Bronchial epithelial cell (primary cell): Measurements from ENCODE around the gene CYP26B1. TPM values are rescaled to one million over a fixed set of nuclear protein-coding genes. Genes with fewer than 3 reads are reported as not detected.

Experiments
- DNase-seq: peaks from one replicate; pipeline ENCODE4 v3.0.0-alpha.2; 2010; ENCODE audit warnings: low read depth
- FAIRE-seq: peaks from 2 replicates; lab custom pipeline; 2011; peaks lifted over from hg19 to GRCh38; lab: Jason Lieb, UNC
- H3K27me3 ChIP-seq: 2 replicates; pipeline ENCODE4 v1.5.1; 2011; ENCODE audit warnings: low read length; ENCODE audit not compliant: control insufficient read depth, insufficient read depth
- H3K36me3 ChIP-seq: 2 replicates; pipeline ENCODE4 v1.5.1; 2011; ENCODE audit warnings: low read length; ENCODE audit not compliant: control insufficient read depth, insufficient read depth
- H3K4me3 ChIP-seq: 2 replicates; pipeline ENCODE4 v1.5.1; 2011; ENCODE audit warnings: mild to moderate bottlenecking, low read depth, low read length, control low read depth
- total RNA-seq: library from RNA; depleted of rRNA; stranded (reverse); fragments of >200 nt; gene quantifications from 2 replicates; pipeline ENCODE4 v1.2.1, GENCODE V29; 2014
- TF ChIP-seq, protein P1 (sequence below): IDR thresholded peaks from 2 replicates; pipeline ENCODE4 v1.5.1; 2011; ENCODE audit warnings: mild to moderate bottlenecking, moderate library complexity, low read length, control low read depth, inconsistent platforms; ENCODE audit not compliant: insufficient read depth, severe bottlenecking

CYP26B1 gene
- total RNA-seq, 1 donor from 2014 or later, result 0.53 TPM

DNA sequence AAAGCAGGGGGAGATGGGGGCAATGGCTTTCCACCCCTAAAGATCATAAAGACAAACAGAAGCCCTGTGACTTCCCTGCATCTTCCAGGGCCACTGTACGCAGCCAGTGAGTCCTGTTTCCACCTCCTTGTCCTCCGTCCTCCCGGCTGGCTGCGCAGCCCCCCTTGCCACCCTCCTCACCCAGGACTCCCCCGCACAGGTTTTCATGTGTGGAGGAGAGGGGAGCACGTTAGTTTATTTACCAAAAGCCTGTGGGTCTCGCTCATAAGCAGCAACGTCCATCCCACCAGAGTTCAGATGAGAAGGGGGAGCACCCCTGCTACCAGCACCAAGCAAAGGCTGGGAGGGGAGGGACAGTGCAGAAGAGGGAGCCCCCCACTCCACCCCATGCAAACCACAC lies 11.7 kb downstream of the CYP26B1 start:
- no peaks in the 10 kb centered on the region for H3K36me3 ChIP-seq
- FAIRE-seq (no peak), DNase-seq (no peak)
- no peaks in the 10 kb centered on the region for H3K27me3 ChIP-seq
- no peak overlapping the region for H3K4me3 ChIP-seq
- TF ChIP-seq, protein P1, sequence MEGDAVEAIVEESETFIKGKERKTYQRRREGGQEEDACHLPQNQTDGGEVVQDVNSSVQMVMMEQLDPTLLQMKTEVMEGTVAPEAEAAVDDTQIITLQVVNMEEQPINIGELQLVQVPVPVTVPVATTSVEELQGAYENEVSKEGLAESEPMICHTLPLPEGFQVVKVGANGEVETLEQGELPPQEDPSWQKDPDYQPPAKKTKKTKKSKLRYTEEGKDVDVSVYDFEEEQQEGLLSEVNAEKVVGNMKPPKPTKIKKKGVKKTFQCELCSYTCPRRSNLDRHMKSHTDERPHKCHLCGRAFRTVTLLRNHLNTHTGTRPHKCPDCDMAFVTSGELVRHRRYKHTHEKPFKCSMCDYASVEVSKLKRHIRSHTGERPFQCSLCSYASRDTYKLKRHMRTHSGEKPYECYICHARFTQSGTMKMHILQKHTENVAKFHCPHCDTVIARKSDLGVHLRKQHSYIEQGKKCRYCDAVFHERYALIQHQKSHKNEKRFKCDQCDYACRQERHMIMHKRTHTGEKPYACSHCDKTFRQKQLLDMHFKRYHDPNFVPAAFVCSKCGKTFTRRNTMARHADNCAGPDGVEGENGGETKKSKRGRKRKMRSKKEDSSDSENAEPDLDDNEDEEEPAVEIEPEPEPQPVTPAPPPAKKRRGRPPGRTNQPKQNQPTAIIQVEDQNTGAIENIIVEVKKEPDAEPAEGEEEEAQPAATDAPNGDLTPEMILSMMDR, result no peak

DNA sequence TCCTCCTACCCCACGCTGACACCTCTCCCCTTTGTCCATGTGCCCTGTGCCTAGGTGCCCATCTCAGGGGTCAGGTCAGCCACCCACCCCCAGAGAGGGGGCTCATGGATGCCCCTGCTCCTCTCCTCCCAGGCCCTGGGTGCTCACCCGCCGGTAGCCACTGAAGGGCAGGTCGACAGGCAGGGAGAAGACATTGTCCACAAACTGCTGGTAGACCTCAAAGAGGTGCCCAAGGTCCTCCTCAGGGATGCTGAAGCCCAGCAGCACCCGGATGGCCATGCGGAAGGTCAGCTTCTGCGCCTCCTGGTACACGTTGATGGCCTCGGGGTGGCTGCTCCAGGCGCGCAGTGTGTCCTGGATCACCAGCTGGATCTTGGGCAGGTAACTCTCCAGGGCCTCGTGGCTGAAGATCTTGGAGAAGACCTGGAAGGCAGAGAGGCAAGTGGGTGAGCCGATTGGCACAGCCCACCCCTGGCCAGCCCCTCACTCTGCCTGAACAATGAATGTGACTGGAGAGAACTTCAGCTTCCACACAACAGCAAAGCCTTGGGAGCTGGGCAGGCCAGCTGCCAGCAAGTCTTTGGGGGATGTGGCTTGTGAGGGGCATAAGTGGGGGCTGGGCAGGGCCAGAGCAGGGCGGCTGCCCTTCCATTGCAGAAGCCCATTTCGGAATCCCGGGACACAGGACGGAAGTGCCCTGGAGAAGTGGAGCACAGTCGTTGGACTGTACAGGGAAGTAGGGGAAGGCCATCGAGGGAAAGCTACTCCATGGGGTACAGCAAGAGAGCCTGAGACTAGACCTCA lies 12.5 kb downstream of the CYP26B1 start:
- Histone ChIP-seq H3K36me3 (no peaks in the 10 kb centered on the region), H3K4me3 (no peak overlapping the region), H3K27me3 (no peaks in the 10 kb centered on the region)
- DNase-seq (no peak), FAIRE-seq (no peak)
- TF ChIP-seq, protein P1, result no peak

DNA sequence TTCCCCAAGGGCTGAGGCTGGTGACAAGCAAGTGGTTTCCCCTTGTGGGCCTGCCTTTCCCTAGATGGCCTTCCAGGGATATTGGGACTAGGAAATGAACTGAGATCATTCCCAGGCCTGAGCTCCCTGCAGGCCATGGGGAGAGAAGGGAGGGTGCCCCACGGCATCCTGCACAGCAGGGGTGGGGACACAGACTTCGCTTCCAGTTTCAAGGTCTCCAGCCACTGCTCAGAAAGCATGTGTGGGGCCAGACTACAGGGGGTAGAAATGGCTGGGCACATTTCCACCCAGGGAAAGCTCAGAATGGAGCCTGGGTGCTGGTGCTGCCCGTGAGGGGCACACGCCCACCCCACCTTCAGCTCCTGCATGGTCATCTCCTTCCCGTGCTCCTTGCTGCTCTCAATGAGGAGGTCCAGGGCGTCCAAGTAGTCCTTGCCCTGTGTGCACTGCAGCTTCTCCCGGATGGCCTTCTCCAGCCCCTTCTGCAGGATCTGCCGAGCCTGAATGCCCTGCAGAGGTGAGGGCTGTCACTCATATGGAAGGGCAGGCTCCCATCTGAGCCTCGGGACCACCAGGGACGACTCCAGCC lies 13.2 kb downstream of the CYP26B1 start:
- FAIRE-seq (no peak), DNase-seq (no peak)
- Histone ChIP-seq H3K27me3 (no peaks in the 10 kb centered on the region), H3K4me3 (no peak overlapping the region), H3K36me3 (no peaks in the 10 kb centered on the region)
- TF ChIP-seq, protein P1, result no peak

DNA sequence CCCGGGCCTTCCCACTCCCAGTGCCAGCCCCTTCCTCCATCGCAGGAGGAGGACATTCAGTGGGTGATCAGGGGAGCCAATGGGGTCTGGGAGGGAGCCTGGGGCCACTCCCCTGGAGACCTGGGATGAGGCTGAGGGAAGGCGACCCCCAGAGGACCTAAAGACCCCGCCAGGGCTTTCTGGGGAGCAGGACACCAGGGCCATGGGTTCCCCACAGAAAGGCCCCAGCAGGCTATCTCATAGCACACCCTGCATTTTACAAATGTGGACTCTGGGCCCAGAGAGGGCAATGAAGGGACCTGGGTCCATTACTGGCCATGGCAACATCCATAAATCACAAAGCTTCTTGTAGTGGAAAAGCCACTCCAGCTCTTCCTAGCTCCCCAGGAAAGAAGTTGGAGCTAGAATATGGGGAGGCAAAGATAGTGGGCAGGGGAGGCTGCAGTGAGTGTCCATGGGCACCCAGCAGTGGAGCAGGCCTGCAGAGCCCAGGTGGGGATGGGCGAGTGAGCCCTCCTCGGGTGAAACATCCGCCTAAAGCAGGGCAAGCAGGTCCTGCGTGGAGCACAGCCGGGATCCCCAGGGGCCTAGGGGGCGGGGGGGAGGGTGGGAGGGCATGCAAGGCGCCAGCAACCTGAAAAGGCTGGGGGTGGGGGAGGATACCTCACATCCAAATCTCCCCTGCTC lies 13.8 kb downstream of the CYP26B1 start:
- Histone ChIP-seq H3K36me3 (no peaks in the 10 kb centered on the region), H3K27me3 (no peaks in the 10 kb centered on the region), H3K4me3 (no peak overlapping the region)
- no peak for FAIRE-seq
- no peak for DNase-seq
- TF ChIP-seq, protein P1, result no peak

DNA sequence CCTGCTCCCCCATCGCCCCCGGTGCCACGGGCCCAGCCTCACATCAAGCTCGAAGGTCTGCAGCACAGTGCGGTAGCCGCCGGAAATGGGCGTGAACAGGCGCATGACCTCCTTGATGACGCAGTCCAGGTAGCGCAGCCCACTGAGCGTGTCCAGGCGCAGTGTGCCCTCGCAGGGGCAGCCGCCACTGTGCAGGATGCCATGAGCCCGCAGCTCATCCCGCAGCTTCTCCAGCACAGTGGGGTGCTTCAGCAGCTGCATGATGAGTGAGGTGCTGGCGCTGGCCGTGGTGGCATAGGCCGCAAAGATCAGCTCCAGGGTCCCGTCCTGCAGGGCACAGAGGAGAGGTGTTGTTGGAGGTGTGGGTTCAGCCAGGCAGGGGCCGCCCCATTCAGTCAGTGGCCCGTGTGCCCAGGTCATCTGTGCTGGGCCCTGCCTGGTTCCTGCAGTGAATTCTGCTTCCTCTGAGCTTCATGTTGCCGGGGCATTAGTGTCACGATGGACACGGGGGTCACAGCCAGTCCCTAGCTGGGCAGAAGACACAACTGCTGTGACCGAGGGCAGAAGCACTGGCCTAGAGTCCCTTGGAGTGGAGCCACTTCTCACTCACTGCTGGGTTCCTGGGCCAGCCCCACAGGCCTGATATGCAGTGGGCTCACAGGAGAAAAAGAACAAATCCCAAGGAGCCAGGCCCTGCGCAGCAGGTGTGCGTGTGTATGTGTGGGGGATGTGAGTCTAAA lies 14.5 kb downstream of the CYP26B1 start:
- TF ChIP-seq, protein P1, result no peak
- Histone ChIP-seq H3K4me3 (no peak overlapping the region), H3K36me3 (no peaks in the 10 kb centered on the region), H3K27me3 (no peaks in the 10 kb centered on the region)
- no peak for FAIRE-seq
- DNase-seq, result no peak
